Skin epidermis (tissue), 12 donors: ENCODE results near the gene SLC5A11.
"Not testable (repeated sequence)": the region's sequence is repeated elsewhere in the genome, so short reads cannot be mapped to it uniquely, and the experiment has no call there.

Experiments used
- H3K27ac ChIP-seq, 21 experiments: fragments of 200-600 bp; sonication (generic) in 11 of 21; one replicate each; pipeline ENCODE4 v1.5.0; 2020; ENCODE audit warnings: mild to moderate bottlenecking in 3 of 21, inconsistent platforms in 2 of 21, moderate library complexity in 2 of 21
- H3K4me3 ChIP-seq, 7 experiments: fragments of 200-600 bp; sonication (generic) in 2 of 7; one replicate each; pipeline ENCODE4 v1.5.0; 2020; ENCODE audit warnings: inconsistent platforms in 2 of 7, mild to moderate bottlenecking in 2 of 7, moderate library complexity in 1 of 7

The SLC5A11 gene

DNA sequence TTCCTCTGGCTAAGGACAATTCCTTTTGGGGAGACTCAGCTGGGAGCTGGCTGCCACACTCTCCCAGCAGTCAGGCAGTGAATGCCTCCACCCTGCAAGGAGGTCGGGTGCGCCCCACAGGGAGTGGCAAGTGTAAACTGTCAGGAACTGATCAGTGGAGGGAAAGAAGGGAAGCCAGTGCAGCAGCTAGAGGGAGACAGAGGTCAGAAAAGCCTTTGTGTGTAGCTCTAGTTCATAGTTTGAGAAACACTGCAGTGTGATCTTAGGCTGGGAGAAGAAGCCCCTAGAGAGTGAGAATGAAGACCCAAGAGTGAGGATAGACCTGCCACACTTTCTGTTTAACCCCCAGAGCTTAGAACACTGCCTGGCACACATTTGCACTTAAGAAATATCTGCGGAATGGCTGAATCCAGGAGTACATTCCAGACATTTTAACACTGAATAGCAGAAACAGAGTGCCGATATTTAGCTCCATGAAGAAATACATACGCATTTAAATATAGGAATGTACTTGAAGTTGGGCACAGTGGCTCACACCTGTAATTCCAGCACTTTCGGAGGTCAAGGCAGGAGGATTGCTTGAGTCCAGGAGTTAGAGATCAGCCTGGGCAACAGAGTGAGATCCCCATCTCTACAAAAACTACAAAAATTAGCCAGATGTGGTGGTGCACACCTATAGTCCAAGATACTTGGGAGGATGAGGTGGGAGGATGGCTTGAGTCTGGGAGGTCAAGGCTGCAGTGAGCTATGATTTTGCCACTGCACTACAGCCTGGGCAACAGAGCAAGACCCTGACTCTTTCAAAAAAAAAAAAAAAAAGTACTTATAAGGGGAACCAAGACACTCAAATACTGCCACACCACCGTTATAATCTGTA lies 11.1 kb upstream of the SLC5A11 start:
- Histone ChIP-seq H3K4me3 (no peak overlapping the region), H3K27ac (no peak overlapping the region)

DNA sequence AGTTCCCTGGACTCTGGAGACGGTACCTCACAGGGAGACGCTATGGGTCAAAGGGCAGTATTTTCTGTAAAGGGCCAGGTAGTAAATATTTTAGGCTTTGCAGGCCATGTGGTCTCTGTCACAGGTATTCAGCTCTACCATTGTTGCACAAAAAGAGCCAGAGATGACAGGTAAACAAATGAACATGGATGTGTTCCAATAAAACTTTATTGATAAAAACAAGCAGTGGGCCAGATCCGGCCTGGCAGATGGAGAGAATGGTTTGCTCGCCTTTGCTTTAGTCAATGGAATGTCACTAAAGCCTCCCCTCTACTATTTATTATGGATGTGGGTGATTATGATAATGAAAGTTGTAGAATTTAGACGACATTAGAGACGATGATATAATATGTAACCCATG lies 8.9 kb upstream of the SLC5A11 start:
- Histone ChIP-seq H3K4me3 (no peak overlapping the region), H3K27ac (no peak overlapping the region)

DNA sequence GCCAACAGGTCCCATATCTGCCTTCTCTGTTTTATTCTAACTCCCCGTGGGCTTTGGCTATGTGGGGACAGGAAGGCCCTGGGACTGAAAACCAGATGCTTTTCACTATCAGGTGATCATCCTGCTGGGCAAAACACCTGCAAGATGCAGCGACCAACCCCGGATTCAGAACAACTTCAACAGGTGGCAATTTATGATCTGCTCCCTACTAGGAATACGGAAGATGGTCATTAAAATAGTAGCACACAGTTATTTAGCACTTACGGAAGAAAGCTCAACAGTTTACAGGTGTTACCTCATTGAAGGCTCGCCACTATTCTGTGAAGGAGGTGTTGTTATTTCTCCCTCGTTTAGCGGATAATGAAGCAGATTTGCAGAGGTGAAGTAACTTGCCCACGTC lies 7.8 kb upstream of the SLC5A11 start:
- Histone ChIP-seq H3K4me3 (no peak overlapping the region), H3K27ac (no peak overlapping the region)

DNA sequence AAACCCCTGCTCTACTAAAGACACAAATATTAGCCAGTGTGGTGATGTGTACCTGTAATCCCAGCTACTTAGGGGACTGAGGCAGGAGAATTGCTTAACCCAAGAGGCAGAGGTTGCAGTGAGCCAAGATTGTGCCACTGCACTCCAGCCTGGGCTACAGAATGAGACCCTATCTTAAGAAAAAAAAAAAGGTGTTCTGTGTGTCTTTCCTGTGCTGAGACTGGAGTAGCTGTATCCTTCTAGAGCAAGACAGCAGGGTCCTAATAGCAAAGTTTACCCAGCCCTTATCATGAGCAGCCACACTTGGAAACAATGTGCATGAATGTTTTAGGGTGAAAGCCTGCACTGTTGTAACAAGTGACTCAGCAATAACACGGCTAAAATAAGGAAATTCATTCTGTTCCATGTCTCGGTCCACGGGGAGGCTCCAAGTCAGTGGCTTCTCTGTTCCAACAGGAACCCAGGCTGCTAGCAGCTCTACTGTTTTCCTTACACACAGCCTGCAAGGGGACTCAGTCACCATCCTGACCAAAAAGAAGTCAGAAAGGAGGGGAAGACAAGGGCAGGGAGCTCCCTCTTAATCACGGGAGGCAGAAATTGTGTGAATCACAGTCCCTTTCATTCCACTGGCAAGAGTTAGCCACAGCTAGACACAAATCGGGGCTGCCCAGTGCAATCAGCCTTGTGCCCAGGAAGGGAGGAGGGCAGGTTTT lies 7.1 kb upstream of the SLC5A11 start:
- Histone ChIP-seq H3K27ac (peak overlapping the region in 2 of 21 experiments; percentile 3 to 42), H3K4me3 (no peak overlapping the region)

DNA sequence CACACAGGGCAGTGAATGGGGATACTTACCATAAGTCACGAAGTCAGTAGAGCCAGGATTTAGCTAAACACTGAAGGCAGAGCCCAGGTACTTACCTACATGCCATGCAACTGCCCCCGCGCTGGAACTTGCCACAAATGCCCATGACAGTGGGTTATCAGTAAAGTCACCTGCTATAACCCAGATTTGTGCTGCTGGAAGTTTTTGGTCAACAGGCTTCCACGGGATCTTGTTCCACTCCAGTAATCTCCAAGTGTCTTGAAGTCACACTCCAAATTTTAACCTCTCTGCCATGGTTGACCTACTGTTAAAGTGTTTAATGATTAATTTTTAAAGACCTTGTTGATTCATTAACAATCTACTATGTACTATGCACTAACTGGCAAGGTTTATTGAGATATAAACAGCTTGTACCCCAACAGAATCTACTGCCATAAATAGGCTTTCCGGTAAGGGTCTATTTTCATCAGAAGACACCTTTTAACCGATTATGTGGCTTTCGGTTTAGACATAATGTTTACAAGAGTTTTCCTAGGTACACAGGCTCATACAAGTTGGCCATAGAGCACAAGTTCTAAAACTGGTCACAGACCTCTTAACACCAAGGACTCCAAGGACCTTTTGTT lies 6.3 kb upstream of the SLC5A11 start:
- no peak overlapping the region for H3K4me3 ChIP-seq
- no peak overlapping the region for H3K27ac ChIP-seq

DNA sequence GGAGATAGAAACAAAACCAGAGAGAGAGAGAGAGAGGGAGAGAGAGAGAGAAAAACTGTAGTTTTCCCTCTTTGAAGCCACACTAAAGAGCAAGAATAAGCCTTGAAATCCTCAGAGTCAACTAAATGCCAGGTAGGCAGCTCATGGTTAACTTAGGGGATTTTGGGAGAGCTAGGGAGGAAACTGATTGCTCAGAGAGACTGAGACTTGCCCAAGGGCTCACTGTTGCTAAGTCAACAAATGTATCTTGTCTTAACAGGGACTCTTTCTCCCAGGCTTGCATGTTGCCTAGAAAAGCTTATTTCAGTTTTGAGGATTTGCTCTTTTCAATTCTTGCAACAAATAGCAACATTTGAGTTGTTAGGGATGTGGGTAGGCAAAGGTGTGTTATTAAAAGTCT lies 4.5 kb upstream of the SLC5A11 start:
- H3K4me3 ChIP-seq: no peak overlapping the region

DNA sequence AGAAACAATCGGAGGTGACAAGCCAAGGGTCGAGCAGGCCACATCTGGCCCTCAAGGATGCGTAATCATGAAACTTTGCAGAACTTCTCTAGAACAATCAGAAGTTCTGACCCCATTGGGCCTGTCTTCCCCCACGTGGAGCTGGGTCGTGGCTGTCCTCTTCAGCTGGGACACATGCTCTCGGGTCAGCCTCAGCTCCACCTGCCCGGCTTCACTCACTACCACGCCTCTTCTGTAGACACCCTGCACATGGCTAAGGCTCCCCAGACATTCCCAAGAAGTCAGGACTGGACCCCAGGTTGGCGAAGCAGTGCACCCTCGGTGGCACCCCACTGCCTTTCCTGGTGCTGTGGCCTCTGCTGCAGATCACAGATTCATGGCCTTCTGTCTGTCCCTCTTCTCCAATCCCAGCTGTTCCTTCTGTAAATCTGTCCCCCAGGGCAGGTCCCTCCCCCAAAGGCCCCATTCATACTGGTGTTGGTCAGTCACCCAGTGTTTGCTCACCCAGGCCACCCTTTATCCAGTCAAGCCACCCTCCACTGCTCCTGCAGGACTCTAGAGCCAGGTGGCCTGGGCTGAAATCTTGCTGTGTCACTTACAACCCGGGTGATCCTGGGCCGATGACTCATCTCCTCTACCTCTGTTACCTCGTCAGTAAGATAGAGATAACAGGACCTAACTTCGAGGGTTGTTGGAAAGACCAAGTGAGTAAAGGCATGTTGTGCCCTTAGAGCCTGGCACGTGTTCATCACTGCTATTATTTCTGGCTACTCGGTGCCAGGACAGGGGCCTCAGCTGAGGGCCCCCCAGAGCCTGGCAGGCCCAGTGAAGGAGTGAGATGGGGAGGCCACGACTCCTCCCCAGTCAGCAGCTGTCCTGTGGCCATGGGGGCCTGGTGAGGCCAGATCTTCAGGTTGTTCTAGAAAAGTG lies 1.4 kb upstream of the SLC5A11 start:
- H3K4me3 ChIP-seq: no peak overlapping the region
- no peak overlapping the region for H3K27ac ChIP-seq

More for the DNA sequence above, 4.5 kb upstream of the SLC5A11 start:
- H3K27ac ChIP-seq: no peak overlapping the region

DNA sequence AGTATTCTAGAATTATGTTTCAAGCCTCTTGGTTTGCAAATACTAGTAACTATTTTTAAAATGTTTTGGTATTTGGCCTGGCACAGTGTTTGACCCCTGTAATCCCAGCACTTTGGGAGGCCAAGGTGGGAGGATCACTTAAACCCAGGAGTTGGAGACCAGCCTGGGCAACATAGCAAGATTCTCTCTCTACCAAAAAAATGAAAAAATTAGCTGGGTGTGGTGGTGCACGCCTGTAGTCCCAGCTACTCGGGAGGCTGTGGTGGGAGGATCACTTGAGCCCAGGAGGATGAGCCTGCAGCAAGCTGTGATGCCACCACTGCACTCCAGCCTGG lies 765 bp upstream of the SLC5A11 start:
- H3K27ac ChIP-seq, H3K4me3 ChIP-seq: not testable (repeated sequence)

DNA sequence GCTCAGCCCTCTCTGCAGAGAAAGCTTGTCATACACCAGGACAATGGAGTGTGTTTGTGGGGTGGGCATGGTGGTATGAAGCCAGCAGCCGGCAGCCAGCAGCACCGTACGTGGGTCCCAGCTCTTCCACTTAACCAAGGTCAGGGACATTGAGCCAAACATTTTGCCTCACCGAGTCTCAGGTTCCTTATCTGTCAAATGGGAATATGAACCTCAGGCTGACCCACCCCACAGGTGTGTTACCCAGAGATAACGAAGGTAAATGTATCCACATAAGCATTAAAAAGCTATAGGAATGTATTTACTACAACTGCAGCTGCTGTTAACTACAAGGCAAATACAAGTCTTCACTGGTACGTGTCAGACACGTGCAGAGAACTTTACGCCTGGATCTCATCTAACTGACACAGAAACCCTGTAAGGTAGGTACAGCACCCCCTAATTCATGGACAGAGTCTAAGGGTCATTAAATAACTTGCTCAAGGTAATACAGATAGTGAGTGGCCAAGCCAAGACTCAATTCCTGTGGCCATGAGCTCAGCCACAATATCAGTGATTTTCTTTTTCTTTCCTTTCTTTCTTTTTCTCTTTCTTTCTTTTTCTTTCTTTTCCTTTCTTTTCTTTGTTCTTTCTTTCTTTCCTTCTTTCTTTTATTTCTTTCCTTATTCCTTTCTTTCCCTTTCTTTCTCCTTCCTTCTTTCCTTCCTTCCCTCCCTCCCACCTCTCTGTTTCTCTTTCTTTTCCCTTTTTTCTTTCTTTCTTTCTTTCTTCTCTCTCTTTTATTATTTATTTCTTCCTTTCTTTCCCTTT lies 990 bp downstream of the SLC5A11 start:
- Histone ChIP-seq H3K4me3 (no peak overlapping the region), H3K27ac (no peak overlapping the region)

DNA sequence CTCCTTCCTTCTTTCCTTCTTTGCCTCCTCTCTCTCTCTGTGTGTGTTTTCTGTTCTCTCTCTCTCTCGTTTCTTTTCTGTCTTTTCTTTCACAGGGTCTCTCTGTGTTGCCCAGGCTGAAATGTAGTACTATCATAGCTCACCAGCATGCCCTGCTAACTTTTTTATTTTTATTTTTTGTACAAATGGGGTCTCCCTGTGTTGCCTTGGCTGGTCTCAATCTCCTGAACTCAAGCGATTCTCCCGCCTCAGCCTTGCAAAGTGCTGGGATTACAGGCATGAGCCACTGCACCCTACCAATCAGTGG lies 1.5 kb downstream of the SLC5A11 start:
- Histone ChIP-seq H3K27ac (no peak overlapping the region), H3K4me3 (no peak overlapping the region)

DNA sequence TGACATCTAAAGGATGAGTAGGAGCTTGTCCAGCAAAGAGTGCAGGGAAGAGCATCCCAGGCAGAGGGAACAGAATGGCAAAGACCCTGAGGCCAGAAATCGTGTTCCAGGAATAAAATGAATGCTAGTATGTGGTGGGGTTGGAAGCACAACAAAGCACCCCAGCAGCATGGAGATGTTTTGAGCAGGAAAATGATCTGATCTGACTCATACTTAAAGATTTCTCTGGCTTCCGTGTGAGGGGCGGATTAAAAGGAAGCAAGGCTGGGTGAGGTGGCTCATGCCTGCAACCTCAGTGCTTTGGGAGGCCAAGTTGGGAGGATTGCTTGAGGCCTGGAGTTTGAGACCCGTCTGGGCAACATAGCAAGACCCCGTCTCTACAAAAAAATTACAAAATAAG lies 2.3 kb downstream of the SLC5A11 start:
- H3K27ac ChIP-seq: no peak overlapping the region
- H3K4me3 ChIP-seq: no peak overlapping the region

DNA sequence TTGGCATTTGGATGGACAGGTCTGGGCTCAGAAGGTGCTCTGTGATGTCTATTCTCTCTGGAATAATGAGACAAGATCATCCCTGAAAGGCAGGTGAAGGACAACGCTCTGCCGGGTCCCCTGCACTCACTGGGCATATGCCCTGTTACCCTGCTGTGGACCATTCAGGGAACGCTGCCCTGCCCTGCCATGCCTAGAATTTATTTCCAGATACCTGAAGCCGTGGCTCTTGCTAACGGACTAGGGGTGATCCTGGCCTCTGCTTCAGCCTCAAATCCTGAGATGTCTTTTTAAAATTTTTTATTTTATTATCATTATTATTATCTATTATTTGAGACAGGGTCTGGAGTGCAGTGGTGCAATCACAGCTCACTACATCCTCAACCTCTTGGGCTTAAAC lies 3.9 kb downstream of the SLC5A11 start:
- Histone ChIP-seq H3K4me3 (no peak overlapping the region), H3K27ac (no peak overlapping the region)

DNA sequence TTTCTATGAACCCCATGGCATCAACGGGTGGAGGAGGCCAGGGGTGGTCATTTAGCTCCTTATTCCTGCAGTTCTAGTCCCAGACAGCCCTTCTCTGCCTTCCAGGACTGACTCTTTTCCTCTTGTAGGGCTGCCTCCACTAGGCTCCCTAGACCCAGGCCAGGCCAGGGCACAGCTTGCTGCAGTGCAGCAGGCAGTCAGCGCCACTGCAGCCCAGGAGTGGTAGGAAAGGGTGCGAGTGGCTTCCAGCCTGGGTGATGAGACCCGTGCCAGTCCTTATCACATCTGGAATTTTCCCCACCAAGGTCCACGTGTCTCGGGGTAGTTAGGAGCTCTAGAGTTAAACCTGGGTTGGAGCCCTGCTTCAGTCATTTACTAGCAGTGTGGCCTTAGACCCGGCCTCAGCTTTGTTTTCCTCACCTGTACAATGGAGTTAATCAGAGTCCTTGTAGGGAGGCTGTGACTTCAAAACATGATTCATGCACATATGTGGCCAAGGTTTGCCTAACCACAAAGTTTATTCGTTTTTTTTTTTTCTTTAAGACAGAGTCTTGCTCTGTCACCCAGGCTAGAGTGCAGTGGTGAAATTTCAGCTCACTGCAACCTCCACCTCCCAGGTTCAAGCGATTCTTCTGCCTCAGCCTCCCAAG lies 4.7 kb downstream of the SLC5A11 start:
- H3K27ac ChIP-seq: no peak overlapping the region
- no peak overlapping the region for H3K4me3 ChIP-seq

DNA sequence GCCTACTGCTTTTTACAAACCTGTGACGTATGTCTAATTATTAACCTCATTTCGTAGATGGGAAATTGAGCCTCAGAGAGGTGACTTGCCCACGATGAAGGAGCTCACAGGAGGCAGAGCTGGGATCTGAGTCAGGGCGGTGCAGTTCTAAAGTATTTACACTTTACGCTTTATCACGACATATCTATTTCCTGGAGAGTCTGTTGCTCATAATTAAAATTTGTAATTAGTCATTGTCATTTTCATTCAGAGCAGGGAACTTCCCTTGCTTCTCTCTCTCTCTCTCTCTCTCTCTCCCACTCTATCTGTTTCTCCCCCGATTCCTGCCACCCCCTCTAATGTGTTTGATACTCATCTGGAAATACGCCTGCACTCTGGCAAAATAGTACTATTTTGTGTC lies 5.9 kb downstream of the SLC5A11 start:
- no peak overlapping the region for H3K4me3 ChIP-seq
- H3K27ac ChIP-seq: no peak overlapping the region

DNA sequence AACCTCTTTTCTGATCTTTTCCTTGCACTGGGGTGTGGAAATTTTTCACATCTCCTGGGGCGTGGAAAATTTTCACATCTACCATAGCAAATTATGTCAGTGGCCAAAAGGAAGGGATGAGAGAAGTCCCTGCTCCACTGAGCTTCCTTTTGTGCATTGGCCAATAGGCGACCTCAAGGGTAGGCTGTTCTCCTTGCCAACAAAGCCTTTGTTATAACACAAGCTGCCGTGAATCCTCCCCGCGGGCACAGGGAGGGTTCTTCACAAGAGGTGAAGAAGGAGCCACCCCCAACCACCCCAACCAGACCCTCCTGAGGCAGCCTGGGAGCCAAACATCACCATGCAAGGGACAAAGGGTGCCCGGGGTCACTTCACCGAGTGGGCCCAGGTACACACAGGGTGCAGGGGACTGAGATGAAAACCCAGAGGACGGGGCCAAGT lies 6.5 kb downstream of the SLC5A11 start:
- H3K4me3 ChIP-seq: no peak overlapping the region
- no peak overlapping the region for H3K27ac ChIP-seq

DNA sequence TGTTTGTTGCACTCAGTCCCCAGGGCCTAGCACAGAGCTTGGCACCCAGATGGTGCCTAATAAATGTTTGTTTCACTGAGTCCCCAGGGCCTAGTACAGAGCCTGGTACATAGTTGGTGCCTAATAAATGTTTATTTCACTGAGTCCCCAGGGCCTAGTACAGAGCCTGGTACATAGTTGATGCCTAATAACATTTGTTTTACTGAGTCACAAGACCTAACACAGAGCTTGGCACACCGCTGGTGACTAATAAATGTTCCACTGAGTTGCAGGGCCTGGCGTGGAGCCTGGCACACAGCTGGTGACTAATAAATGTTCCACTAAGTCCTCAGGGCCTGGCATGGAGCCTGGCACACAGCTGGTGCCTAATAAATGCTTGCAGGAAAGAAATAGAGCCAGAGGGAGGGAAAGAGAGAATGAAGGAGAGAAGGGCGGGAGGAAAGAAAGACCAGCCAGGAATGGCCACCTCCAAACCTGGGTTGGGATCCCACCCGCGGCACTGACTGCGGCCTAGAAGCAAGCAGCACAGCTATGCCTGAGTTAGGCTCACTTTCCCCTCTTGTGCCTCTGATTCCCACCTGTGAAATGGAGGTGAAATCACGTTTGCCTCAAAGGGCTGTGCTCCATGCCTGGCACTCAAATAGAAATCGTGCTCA lies 7.5 kb downstream of the SLC5A11 start:
- Histone ChIP-seq H3K4me3 (no peak overlapping the region), H3K27ac (no peak overlapping the region)

DNA sequence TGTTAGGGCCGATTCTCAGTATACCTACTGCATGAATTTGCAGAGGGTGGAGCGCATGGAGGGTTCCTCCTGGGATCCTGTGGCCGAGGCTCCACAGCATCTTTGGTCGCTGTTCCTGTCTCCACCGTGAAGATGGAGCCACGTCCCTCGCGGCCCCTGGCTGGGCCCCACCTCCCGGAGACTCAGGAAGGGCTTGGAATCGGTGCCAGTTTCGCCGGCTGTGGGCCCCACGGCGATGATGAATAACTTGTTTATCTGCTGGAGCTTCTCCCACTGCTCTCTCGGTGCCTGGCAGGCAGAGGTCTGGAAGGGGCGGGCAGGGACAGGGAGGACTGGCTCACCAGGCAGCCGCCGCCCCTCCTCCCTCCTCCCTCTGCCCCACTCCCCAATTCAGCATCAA lies 8.1 kb downstream of the SLC5A11 start:
- no peak overlapping the region for H3K4me3 ChIP-seq
- H3K27ac ChIP-seq: no peak overlapping the region

DNA sequence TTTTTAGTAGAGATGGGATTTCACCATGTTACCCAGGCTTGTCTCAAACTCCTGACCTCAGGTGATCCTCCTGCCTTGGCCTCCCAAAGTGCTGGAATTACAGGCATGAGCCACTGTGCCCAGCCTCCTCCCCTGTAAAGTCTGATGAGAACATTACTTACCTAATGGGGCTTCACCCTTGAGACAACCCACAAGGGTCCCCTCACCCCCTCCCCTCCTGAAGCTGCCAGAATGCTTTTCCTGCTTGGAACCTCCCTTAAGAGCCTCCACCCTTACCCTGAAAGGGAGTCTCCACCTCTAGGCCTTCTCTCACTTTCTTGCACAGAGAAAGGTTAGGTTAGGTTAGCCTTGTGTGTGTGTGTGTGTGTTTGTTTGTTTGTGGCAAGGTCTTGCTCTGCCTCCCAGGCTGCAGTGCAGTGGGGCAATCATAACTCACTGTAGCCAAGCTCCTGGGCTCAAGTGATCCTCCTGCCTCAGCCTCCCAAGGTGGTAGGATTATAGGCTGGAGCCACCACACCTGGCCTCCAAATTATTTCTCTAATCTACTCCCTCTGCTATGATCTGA lies 8.9 kb downstream of the SLC5A11 start:
- H3K4me3 ChIP-seq: no peak overlapping the region
- no peak overlapping the region for H3K27ac ChIP-seq
